Heart left ventricle (tissue), 16 donors: ENCODE measurements around the gene MORC3. TPM values are rescaled to one million over a fixed set of nuclear protein-coding genes. Genes with fewer than 3 reads are reported as not detected.
"Not testable (repeated sequence)": the region's sequence is repeated elsewhere in the genome, so short reads cannot be mapped to it uniquely, and the experiment has no call there.

ENCODE experiments used
- ATAC-seq, 4 donors: fragments of 200-7000 bp; cut with Tn5 transposase; one replicate each; pipeline ENCODE4 v1.9.1; 2020 to 2022; ENCODE audit warnings: moderate library complexity in 4 of 4, mild to moderate bottlenecking in 3 of 4, moderate number of reproducible peaks in 1 of 4
- DNase-seq, 5 donors: peaks; one replicate each; pipeline ENCODE4 v3.0.0-alpha.2; 2020
- H3K27ac ChIP-seq, 12 donors: fragments of 200-600 bp; sonication (generic) in 4 of 12; one replicate each; pipeline versions ENCODE4 v1.5.0 to v1.8.0; 2016 to 2022; ENCODE audit warnings: mild to moderate bottlenecking in 2 of 12
- H3K27me3 ChIP-seq, 9 donors: fragments of 200-600 bp; sonication (generic) in 2 of 9; one replicate each; pipeline versions ENCODE4 v1.5.1 to v1.8.0; 2016 to 2022; ENCODE audit warnings: mild to moderate bottlenecking in 3 of 9
- H3K36me3 ChIP-seq, 9 donors: fragments of 200-600 bp; sonication (generic) in 2 of 9; one replicate each; pipeline versions ENCODE4 v1.5.0 to v1.8.0; 2018 to 2022; ENCODE audit warnings: mild to moderate bottlenecking in 2 of 9
- H3K4me1 ChIP-seq, 12 donors: fragments of 200-600 bp; sonication (generic) in 4 of 12; one replicate each; pipeline versions ENCODE4 v1.5.0 to v1.8.0; 2016 to 2022; ENCODE audit warnings: mild to moderate bottlenecking in 3 of 12
- H3K4me3 ChIP-seq, 12 donors: fragments of 200-600 bp; sonication (generic) in 4 of 12; one replicate each; pipeline versions ENCODE4 v1.5.0 to v1.8.0; 2017 to 2022; ENCODE audit warnings: mild to moderate bottlenecking in 9 of 12, moderate library complexity in 4 of 12
- H3K9me3 ChIP-seq, 12 donors: fragments of 200-600 bp; sonication (generic) in 4 of 12; one replicate each; pipeline versions ENCODE4 v1.5.0 to v1.8.0; 2016 to 2022; ENCODE audit warnings: mild to moderate bottlenecking in 1 of 12
- POLR2A ChIP-seq, 2 donors: fragments of 450-650 bp; IDR thresholded peaks; one replicate each; pipeline ENCODE4 v1.6.1; 2017; ENCODE audit warnings: antibody characterized with exemption in 2 of 2, mild to moderate bottlenecking in 2 of 2, moderate library complexity in 2 of 2
- WGBS, 4 donors: extraction: QIAGEN DNeasy Blood & Tissue Kit in 2 of 4; methylation state at CpG; one replicate each; pipeline versions ENCODE4 v1.1.5 to v1.1.7; 2013 to 2018; 5-methylcytosine and 5-hydroxymethylcytosine counted together
- intact Hi-C, 10 donors: fragments of 100-400 bp; cut with DNase I; formaldehyde crosslinking; loops; one replicate each; pipeline versions ENCODE4 v1.11.1 to v1.14.2; 2022
- polyA plus RNA-seq, 2 donors: library from polyadenylated mRNA; stranded (reverse); fragments of 200-250 nt; gene quantifications; one replicate each; pipeline ENCODE4 v1.2.3, GENCODE V29; 2013
- total RNA-seq, 9 donors: library from RNA; depleted of rRNA in 2 of 9; stranded (reverse); fragments of >200 nt in 2 of 9; fragmentation: NEBNext Ultra II Directional in 3 of 9; extraction: Animal tissue kit (Norgen Biotek cat#: 25700) in 3 of 9; gene quantifications; one replicate each; pipeline versions ENCODE4 v1.1.0 to v1.2.4, GENCODE V29; 2016 to 2023
- TF ChIP-seq, protein P1 (sequence below), 12 donors: fragments of 200-600 bp; sonication (generic) in 4 of 12; IDR thresholded peaks; one replicate each; pipeline versions ENCODE4 v1.5.0 to v1.8.0; 2018 to 2022; ENCODE audit warnings: antibody characterized with exemption in 12 of 12, mild to moderate bottlenecking in 5 of 12
- donor health status: ischemic (EF 13 %, LVEDD 7.1; RV severe dilation, severe dysfunction).
- donor health status: healthy with polysubstance abuse.
- donor health status: DM: no; HTN: yes; CAD: no.
- donor health status: DM: no; HTN: no; CAD: no.
- donor health status: ischemic (EF 25% LVEDD 6.9; RV normal size, moderate dysfunction).
- donor health status: ischemic (EF 25% LVEDD 5.7; RV mildly dilated, moderate dysfunction).
- donor health status: healthy.
- donor health status: DM: yes; HTN: yes; CAD: no.
- donor health status: ischemic (EF 35%, LVEDD 5.7; RV mildly dilated, moderate dysfunction).
- donor health status: nonischemic (EF 11% LVEDD 7.7; RV severe dilation, severe dysfunction).
- donor health status: DM: yes; HTN: yes; CAD: no.
- donor health status: PGD.
- donor health status: ischemic (EF 29% LVEDD 5.4; RV normal size, mild dysfunction).
- donor health status: nonischemic (EF 23%, LVEDD 6.1; RV moderate dilation, normal function).

The MORC3 gene
- total and polyA plus RNA-seq, 11 donors = 9.0 to 21.3 (median 17.3) TPM

DNA sequence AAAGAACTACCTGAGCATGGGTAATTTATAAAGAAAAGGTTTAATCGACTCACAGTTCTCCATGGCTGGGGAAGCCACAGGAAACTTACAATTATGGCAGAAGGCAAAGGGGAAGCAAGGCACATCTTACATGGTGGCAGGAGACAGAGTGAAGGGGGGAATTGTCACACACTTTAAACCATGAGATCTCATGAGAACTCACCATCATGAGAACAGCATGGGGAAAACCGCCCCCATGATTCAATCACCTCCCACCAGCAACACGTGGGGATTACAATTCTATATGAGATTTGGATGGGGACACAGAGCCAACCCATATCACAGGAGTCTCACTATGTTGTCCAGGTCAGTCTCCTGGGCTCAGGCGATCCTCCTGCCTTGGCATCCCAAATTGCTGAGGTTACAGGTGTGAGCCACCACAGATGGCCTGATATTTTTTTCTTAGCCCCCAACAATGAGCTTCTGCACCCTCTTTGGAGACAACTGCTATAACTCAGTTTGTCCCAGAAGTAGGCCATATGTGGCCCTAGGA is 22.5 kb upstream of the MORC3 start:
- Histone ChIP-seq H3K9me3 (no peaks in the 10 kb centered on the region), H3K4me1 (peaks cover 0 to 20% (median 0%) of the 10 kb centered on the region in 12 donors), H3K27ac (peak overlapping the region in 5 of 12 donors; percentile 9 to 93 (median 28)), H3K4me3 (peak overlapping the region in 2 of 12 donors; percentile 23 to 35), H3K27me3 (no peaks in the 10 kb centered on the region), H3K36me3 (peaks cover 0 to 24% (median 14%) of the 10 kb centered on the region in 9 donors)
- intact Hi-C loops = no loop called here
- TF ChIP-seq, protein P1, sequence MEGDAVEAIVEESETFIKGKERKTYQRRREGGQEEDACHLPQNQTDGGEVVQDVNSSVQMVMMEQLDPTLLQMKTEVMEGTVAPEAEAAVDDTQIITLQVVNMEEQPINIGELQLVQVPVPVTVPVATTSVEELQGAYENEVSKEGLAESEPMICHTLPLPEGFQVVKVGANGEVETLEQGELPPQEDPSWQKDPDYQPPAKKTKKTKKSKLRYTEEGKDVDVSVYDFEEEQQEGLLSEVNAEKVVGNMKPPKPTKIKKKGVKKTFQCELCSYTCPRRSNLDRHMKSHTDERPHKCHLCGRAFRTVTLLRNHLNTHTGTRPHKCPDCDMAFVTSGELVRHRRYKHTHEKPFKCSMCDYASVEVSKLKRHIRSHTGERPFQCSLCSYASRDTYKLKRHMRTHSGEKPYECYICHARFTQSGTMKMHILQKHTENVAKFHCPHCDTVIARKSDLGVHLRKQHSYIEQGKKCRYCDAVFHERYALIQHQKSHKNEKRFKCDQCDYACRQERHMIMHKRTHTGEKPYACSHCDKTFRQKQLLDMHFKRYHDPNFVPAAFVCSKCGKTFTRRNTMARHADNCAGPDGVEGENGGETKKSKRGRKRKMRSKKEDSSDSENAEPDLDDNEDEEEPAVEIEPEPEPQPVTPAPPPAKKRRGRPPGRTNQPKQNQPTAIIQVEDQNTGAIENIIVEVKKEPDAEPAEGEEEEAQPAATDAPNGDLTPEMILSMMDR (IDR thresholded peaks at IDR 0.05) = no peak
- TF ChIP-seq POLR2A (IDR thresholded peaks at IDR 0.05) = no peak
- no peak for ATAC-seq
- no peak for DNase-seq
- WGBS, 4 donors = 95 to 99% (median 96%) methylated on average over 4 of the region's 4 CpGs

DNA sequence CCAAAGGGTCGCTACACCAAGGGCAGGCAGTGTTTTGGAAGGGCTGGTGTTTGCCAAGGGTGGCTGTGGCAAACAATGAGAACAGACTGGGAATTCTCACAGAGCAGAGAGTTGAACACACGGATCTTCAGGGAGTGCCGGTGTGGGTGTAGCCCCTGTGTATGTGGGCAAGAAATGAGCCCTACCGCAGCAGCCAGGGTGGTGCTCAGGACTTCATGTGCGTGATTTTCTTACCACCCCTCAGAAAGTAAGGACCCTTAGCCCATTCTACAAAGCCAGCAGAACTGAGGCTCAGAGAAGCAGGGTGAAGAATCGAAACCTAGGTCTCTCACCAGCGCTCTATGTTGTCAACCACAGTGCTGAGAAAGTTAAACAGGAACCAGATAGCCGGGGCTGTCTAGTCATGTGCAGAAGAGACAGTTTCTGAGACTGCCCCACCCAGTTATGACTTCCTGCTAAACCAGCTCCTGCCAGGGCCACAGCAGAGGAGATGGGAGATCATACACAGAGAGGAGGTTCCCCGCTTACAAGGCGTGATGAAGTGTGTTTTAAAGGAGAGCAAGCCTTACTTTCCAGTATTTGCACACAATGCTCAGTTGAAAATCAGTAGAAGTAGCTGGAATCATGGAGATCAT is 21.9 kb upstream of the MORC3 start:
- 51 to 62% (median 58%) methylated on average over 10 of the region's 10 CpGs for WGBS, 4 donors
- TF ChIP-seq, protein P1 (IDR thresholded peaks at IDR 0.05) = no peak
- no peak for TF ChIP-seq POLR2A (IDR thresholded peaks at IDR 0.05)
- peak overlapping the region in 3 of 12 donors; percentile 5 to 35 (median 23) for H3K4me3 ChIP-seq
- peak in 4 of 5 donors; percentile 35 to 53 (median 50) for DNase-seq
- intact Hi-C loops = loop anchor here in 1 of 10 donors (2.0 kb wide), 1 partner anchor 21 kb away; no protein-coding TSS in a partner anchor
- peaks cover 0 to 20% (median 0%) of the 10 kb centered on the region in 12 donors for H3K4me1 ChIP-seq
- H3K9me3 ChIP-seq = no peaks in the 10 kb centered on the region
- peak; percentile 61 to 94 (median 89) for ATAC-seq
- H3K27ac ChIP-seq = peak overlapping the region in 7 of 12 donors; percentile 2 to 93 (median 17)
- H3K27me3 ChIP-seq = no peaks in the 10 kb centered on the region
- H3K36me3 ChIP-seq = peaks cover 0 to 18% (median 9%) of the 10 kb centered on the region in 9 donors

DNA sequence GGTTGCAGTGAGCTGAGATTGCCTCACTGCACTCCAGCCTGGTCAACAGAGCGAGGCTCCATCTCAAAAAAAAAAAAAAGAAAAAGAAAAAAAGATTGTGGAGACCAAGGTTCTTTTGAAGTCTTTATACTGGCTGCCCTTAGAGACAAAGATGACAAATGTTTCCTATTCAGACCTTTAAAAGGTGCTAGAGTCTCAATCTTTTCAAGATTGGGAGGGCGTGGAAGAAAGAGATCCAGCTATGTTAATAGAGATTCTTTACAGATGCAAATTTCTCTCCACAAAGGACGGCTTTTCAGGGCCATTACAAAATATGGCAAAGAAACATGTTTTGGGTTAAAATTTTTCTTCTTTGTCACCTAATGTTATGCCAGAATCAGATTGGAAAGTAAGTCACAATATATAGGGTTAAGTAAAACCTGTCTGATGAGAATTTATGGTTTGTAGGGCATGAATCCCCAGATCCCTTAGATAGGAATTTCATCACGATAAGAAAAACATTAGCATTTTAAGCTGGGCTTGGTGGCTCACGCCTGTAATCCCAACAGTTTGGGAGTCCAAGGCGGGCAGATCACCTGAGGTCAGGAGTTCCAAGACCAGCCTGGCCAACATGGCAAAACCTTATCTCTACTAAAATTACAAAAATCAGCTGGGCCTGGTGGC is 13.0 kb upstream of the MORC3 start:
- 92 to 95% (median 94%) methylated on average over 6 of the region's 6 CpGs for WGBS, 4 donors
- no peak overlapping the region for H3K27ac ChIP-seq
- H3K36me3 ChIP-seq = no peaks in the 10 kb centered on the region
- no peak for DNase-seq
- H3K4me1 ChIP-seq = no peaks in the 10 kb centered on the region
- no peak overlapping the region for H3K4me3 ChIP-seq
- TF ChIP-seq POLR2A (IDR thresholded peaks at IDR 0.05) = no peak
- TF ChIP-seq, protein P1 (IDR thresholded peaks at IDR 0.05) = no peak
- H3K27me3 ChIP-seq = no peaks in the 10 kb centered on the region
- ATAC-seq = no peak
- peaks cover 0 to 19% (median 2%) of the 10 kb centered on the region in 12 donors for H3K9me3 ChIP-seq
- intact Hi-C loops = no loop called here

DNA sequence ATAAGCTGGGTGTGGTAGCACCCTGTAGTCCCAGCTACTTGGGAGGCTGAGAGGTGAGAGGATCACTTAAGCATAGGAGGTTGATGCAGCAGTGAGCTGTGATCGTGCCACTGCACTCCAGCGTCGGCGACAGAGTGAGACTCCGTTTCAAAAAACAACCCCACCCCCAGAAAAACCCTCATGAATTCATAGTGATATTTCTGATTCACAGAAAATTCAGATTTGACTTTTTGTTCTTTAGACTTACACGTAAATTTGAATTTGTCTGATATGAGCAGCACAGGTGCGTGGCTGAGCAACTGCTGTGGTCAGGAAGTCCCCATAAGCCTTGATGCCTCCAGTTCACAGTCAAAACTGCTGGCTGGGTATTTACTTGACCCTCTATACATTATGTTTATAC is 10.0 kb upstream of the MORC3 start:
- intact Hi-C loops = no loop called here
- no peak for ATAC-seq
- H3K27ac ChIP-seq = no peak overlapping the region
- TF ChIP-seq, protein P1 (IDR thresholded peaks at IDR 0.05) = no peak
- no peak for TF ChIP-seq POLR2A (IDR thresholded peaks at IDR 0.05)
- peaks cover 0 to 27% (median 2%) of the 10 kb centered on the region in 12 donors for H3K9me3 ChIP-seq
- WGBS, 4 donors = 91 to 98% (median 95%) methylated on average over 7 of the region's 7 CpGs
- no peaks in the 10 kb centered on the region for H3K36me3 ChIP-seq
- no peak overlapping the region for H3K4me3 ChIP-seq
- H3K4me1 ChIP-seq = no peaks in the 10 kb centered on the region
- H3K27me3 ChIP-seq = no peaks in the 10 kb centered on the region
- DNase-seq = no peak

DNA sequence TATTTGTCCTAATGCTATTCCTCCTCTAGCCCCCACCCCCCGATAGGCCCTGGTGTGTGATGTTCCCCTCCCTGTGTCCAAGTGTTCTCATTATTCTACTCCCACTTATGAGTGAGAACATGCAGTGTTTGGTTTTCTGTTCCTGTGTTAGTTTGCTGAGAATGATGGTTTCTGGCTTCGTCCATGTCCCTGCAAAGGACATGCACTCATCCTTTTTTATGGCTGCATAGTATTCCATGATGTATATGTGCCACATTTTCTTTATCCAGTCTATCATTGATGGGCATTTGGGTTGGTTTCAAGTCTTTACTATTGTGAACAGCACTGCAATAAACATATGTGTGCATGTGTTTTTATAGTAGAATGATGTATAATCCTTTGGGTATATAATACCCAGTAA is 6.6 kb upstream of the MORC3 start:
- DNase-seq, H3K27ac ChIP-seq, H3K36me3 ChIP-seq, ATAC-seq, intact Hi-C loops, H3K4me1 ChIP-seq, H3K27me3 ChIP-seq, H3K4me3 ChIP-seq: not testable (repeated sequence)
- 85 to 93% (median 89%) methylated on average over 2 of the region's 2 CpGs for WGBS, 4 donors
- peaks cover 0 to 15% (median 0%) of the 10 kb centered on the region in 12 donors for H3K9me3 ChIP-seq

DNA sequence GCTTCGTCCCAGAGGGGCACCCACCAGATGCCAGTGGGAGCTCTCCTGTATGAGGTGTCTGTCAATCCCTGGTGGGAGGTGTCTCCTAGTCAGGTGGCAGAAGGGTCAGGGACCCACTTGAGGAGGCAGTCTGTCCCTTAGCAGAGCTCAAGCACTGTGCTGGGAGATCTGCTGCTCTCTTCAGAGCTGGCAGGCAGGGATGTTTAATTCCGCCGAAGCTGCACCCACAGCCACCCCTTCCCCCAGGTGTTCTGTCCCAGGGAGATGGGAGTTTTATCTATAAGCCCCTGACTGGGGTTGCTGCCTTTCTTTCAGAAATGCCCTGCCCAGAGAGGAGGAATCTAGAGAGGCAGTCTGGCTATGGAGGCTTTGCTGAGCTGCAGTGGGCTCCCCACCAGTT is 4.0 kb upstream of the MORC3 start:
- H3K27ac ChIP-seq, H3K36me3 ChIP-seq, DNase-seq, H3K27me3 ChIP-seq, intact Hi-C loops, H3K4me3 ChIP-seq, ATAC-seq: not testable (repeated sequence)
- WGBS, 4 donors = 87 to 92% (median 91%) methylated on average over 3 of the region's 3 CpGs
- Histone ChIP-seq H3K9me3 (peaks cover 0 to 12% (median 0%) of the 10 kb centered on the region in 12 donors), H3K4me1 (peaks cover 0 to 10% (median 0%) of the 10 kb centered on the region in 12 donors)
